NCI-H2196 (cell line): ENCODE measurements around the gene SLC43A2.

Source experiments
- DNase-seq: peaks from one replicate; lab custom pipeline; 2025; ENCODE audit not compliant: unreplicated experiment; lab: John Stamatoyannopoulos, UW

SLC43A2 gene

DNA sequence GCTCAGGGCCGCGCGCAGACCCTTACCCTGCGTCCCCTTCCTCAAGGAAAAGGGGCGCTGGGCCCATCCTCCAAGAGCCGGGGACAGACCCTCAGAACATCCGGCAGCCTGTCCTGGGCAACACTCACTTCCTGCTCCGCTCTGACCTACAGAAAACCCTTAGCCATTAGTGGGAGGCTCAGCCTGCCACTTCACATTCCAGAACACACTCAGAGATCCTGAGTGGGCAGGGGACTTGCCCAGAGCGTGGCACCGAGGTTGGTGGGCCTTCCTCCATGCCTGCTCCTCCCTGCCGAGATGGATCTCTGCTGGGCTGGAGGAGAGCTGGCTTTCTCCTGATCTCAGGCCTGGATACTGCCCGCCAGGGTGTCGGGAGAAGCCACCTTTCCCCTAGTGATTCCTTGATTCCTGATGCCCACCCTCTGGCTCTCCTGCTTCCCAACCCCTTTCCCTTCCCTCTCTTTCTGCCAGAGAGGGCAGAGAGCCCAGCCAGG is 15.4 kb upstream of the SLC43A2 start:
- no peak for DNase-seq

DNA sequence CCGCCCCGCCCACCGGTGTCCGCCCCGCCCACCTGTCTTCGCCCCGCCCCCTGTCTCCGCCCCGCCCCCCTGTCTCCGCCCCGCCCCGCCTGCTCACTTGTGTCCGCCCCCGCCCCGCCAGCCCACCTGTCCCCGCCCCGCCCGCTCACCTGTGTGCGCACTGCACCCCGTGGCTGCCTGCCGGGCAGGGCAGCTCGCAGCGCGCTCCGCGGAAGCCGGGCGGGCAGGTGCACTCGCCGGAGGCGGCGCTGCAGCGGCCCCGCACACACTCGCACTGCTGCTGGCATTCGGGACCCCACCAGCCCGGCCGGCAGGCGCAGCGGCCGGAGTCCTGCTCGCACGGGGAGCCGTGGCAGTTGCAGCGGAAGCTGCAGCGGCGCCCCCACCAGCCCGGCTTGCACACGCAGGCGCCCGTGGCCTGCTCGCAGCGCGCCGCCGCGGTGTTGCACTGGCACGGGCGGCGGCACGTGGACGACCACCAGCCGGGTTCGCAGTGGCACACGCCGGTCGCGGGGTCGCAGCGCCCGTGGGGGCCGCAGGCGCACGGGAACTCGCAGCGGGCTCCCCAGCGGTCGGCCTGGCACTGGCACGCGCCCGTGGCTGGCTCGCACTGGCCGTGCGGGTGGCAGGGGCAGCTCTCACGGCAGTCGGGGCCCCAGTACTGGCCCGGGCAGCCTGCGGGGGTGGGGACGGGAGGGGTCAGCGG is 14.8 kb upstream of the SLC43A2 start:
- peak; percentile 63 for DNase-seq

DNA sequence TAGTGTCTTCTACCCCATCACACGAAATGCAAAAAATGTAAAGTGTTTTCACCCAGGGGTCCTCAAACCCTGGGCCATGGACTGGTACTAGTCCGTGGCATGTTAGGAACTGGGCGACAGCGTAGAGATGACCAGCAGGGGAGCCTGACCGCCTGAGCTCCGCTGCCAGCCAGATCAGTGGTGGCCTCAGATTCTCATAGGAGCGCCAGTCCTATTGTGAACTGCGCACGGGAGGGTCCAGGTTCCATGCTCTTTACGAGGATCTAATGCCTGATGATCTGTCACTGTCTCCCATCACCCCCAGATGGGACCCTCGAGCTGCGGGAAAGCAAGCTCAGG is 12.4 kb upstream of the SLC43A2 start:
- no peak for DNase-seq

GRCh38 chr17:1640329-1641064 is 11.9 kb upstream of the SLC43A2 start:
- DNase-seq = peak; percentile 34

- peak; percentile 70 for DNase-seq
Measured at GRCh38 chr17:1639549-1640180, 11.0 kb upstream of the SLC43A2 start.

DNA sequence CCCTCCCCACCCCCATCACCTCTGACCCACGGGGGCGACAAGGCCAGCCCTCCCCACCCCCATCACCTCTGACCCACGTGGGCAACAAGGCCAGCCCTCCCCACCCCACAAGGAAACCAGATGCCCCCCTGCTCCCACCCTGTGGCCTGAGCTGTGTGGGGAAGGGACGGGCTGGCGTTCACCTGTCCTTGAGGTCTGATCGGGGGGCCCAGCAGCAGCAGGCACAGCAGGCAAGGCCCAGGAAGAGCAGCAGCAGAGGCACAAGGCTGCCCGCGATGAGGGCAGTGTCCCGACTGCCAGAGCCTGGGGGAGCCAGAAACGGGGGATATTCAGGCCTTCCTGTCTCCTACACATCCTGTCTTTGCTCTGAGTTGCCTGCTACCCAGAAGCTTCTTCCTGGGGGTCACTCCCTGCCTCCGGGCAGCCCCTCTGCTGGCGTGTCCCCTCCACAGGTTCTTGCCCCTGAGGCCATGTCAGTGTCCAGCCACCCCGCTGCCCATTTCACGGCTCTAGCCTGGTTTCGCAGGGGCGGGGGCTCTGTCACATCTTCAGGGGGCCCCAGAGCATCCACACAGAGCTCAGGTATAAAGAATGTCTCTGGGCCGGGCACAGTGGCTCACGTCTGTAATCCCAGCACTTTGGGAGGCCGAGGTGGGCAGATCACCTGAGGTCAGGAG is 10.1 kb upstream of the SLC43A2 start:
- DNase-seq = no peak

GRCh38 chr17:1638171-1638590 is 9.5 kb upstream of the SLC43A2 start:
- peak; percentile 23 for DNase-seq

GRCh38 chr17:1636732-1637285 is 8.2 kb upstream of the SLC43A2 start:
- DNase-seq = no peak

DNA sequence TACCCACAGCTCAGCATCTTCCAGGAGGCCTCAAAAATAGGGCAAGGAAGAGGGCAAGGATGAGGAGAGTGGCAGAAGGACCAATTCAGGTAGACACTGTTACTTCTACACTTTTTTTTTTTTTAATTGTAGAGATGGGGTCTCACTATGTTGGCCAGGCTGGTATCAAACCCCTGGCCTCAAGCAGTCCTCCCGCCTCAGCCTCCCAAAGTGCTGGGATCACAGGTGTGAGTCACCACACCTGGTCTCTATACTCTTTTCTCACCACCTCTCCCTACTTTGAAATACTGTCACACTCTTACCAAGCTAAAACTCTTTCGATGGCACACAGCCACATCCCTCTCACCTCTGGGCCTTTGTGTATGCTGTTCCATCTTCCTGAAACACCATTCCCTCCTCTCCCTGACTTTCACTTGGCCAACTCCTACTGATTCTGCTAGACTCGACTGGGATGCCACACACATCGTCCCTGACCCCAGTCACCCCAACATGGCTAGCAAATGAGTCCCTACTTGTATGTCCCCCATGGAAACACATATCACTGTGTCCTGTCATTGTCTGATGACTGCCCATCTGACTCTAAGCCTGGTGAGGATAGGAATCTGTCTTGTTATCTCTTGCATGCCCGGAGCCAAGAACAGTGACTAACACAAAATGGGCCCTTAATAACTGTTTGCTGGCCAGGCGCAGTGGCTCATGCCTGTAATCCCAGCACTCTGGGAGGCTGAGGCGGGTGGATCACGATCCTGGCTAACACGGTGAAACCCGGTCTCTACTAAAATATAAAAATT is 7.2 kb upstream of the SLC43A2 start:
- DNase-seq = no peak

GRCh38 chr17:1634841-1635650 is 6.4 kb upstream of the SLC43A2 start:
- no peak for DNase-seq

DNA sequence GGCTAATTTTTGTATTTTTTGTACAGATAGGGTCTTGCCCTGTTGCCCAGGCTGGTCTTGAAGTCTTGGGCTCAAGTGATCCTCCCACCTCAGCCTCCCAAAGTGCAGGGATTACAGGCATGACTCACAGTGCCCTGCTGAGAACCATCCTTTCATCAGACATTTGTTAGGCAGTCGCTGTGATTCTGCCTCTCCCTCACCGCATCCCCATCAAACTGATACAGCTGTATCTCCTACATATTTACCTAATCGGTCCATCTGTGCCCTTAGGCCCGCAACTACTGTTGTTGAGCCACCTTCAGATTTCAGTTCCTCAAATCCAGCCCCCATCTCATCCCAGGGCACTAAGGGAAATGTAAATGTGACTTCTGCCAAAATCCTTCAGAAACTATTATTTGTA is 2.0 kb upstream of the SLC43A2 start:
- no peak for DNase-seq

GRCh38 chr17:1629504-1630310 is 1.1 kb upstream of the SLC43A2 start:
- peak; percentile 3 for DNase-seq

DNA sequence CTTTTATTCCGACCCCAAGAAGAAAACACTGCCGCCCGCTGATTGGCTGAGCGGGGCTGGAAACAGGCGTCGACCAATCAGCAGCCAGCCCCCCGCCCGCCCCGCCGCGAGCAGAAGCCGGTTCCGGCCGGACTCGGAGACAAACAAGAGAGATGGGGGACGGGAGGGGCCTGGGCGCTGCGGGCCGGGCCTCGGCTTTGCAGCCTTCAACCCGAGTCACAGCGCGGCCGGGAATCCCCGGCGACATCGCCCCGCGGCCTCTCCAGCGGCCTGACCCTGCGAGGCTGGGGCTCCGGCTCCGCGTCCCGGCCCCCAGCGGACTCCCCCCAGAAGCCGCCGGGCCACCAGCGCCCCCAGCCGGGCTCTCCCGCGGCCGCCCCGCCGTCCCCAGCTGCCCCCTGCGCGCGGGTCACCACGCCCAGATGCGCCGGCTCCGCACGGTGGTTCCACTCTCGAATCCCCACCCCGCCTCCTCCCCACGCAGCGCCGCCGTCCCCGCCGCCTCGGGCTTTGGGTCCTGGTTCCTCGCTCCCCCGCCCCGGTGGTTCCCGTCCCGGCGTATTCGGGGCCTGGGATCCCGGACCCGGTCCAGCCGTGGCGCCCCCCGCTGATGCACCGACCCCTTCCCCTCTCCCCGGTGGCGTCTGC is 346 bp upstream of the SLC43A2 start:
- DNase-seq = peak; percentile 85

- no peak for DNase-seq
Measured at GRCh38 chr17:1627182-1627981, 1.3 kb downstream of the SLC43A2 start.

GRCh38 chr17:1626333-1626732 is 2.3 kb downstream of the SLC43A2 start:
- no peak for DNase-seq

DNA sequence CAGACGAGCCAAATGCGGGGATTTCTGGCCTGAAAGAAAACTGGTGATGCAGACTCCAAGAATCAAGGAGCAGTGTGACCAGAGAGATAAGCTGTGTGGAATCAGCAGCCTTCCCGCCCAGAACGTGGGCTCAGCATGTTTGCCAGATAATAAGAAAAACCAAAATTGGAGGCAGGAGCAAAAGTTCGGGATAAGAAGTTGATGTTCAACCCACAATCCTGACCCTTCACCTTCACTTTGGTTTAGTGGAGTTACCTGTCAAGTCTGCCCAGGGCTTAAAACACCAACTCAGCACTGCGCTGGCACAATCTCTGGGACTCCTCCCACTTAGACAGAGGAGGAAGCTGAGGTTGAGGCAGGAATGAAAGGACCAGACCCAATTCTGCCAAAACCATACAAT is 3.1 kb downstream of the SLC43A2 start:
- no peak for DNase-seq

DNA sequence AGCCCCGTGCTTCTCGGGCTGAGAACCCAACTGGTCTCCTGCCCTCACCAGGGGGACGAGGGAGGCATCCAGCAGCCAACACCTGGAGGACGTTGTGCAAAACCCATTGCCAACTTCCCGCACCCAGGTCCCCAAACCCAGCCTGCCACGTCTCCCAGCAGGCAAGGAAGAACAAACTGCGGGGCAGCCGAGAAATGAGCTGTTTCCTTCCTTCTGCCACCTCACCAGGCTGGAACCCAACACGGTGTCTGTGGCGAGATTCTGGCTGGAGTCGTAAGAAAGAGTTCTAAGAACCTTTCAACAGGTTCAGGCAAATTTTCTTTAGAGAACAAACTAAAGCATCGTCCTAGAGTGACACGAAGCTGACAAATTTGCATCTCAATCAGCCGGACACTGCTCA is 3.6 kb downstream of the SLC43A2 start:
- DNase-seq = no peak
